NT2/D1 (cell line): ENCODE data around the gene DGAT2.

Source experiments
- YY1 ChIP-seq: IDR thresholded peaks from 2 replicates; pipeline ENCODE4 v1.6.1; 2011; ENCODE audit not compliant: insufficient read length, insufficient read depth
- ZNF274 ChIP-seq: IDR thresholded peaks from 2 replicates; pipeline ENCODE4 v1.6.1; 2011; ENCODE audit warnings: mild to moderate bottlenecking, low read depth, low read length

DNA sequence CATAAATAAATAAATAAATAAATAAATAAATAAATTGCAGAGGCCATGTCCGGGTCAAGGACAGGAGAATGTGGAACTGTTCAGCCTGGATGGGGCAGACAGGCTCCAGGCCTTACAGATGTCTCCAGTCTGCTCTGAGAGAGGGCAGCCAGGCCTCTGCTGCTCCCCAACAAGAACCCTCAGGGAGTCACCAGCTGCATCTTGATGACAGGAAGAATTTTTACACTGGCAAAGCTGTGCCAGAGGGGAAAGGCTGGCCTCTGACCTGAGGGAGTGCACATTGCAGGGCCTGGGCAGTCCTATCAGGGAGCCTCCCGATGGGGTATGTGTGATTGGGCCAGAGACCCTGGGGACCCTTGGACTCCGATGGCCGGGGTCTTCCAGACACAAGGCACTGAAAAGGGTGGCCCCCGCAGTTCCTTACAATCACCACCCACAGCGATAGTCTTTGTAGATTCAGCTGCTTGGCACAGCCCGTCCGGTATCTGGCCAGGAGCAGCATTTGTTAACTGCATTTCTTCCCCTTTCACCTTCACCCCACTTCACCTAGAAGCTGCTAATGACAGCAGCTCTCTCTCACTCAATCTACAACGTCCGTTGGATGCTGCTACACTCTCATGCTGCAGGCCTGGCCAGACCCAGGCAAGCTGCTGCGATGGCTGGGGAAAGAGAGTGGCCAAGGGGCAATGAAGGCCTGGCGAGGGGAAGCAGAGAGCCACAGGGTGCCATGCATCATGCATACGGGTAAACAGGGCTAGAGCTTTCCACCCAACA is 42.8 kb upstream of the DGAT2 start:
- no peak for TF ChIP-seq YY1
- no peak for TF ChIP-seq ZNF274
